Ramos (cell line): ENCODE data around the gene USP5.
"Not testable (repeated sequence)": the region's sequence is repeated elsewhere in the genome, so short reads cannot be mapped to it uniquely, and the experiment has no call there.

Experiments used
- in situ Hi-C: fragments of 300-500 bp; cut with MboI; formaldehyde crosslinking; loops from one replicate; pipeline ENCODE4 v1.14.3; 2022; ENCODE audit warnings: low sequenced_read_pairs; ENCODE audit not compliant: unreplicated experiment

Gene USP5

GRCh38 chr12:6860942-6861341, 9.0 kb downstream of the USP5 start:
- in situ Hi-C loops = no loop called here

DNA sequence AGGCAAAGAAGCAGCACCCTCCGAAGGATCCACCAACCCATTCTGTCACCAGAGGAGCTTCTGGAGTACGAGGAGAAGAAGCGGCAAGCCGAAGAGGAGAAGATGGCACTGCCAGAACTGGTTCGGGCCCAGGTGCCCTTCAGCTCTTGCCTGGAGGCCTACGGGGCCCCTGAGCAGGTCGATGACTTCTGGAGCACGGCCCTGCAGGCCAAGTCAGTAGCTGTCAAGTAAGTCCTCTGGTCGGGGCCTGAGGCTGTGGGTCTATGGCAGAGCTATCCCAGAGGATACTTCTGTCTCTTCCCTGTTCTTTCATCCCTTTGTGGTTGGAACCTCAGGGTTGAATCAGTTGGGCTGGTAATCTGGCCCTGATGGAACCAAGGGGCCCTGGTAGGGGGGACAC, 9.4 kb downstream of the USP5 start:
- in situ Hi-C loops = no loop called here

- in situ Hi-C loops = no loop called here
Measured at GRCh38 chr12:6863033-6863432, 11.1 kb downstream of the USP5 start.

DNA sequence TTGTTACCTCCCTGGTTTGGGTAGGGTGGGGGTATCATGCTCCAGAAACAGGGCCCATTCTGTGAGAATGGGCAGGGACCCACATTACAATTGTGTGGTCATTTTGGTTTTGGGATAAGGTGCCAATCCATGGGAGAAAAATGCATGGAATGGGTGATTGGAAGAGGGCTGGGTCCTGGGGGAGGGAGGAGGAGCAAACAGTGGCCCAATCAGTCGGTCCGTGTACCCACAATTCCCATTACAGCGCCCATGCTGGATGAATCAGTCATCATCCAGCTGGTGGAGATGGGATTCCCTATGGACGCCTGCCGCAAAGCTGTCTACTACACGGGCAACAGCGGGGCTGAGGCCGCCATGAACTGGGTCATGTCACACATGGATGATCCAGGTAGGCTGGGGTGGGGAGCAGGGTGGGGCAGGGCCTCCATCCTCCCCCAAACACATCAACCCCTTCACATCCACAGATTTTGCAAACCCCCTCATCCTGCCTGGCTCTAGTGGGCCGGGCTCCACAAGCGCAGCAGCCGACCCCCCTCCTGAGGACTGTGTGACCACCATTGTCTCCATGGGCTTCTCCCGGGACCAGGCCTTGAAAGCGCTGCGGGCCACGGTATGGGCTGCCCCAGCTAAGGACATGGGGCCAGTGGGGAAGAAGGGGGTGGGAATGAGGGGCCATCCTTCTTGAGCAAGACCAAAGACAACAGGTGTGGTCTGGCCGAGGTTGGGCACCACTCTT, 11.8 kb downstream of the USP5 start:
- in situ Hi-C loops = no loop called here

- in situ Hi-C loops = not testable (repeated sequence)
Measured at GRCh38 chr12:6865307-6865706, 13.4 kb downstream of the USP5 start.

- in situ Hi-C loops = no loop called here
Measured at GRCh38 chr12:6866163-6866919, 14.4 kb downstream of the USP5 start.

- in situ Hi-C loops = no loop called here
Measured at GRCh38 chr12:6866920-6867412, 15.0 kb downstream of the USP5 start.

DNA sequence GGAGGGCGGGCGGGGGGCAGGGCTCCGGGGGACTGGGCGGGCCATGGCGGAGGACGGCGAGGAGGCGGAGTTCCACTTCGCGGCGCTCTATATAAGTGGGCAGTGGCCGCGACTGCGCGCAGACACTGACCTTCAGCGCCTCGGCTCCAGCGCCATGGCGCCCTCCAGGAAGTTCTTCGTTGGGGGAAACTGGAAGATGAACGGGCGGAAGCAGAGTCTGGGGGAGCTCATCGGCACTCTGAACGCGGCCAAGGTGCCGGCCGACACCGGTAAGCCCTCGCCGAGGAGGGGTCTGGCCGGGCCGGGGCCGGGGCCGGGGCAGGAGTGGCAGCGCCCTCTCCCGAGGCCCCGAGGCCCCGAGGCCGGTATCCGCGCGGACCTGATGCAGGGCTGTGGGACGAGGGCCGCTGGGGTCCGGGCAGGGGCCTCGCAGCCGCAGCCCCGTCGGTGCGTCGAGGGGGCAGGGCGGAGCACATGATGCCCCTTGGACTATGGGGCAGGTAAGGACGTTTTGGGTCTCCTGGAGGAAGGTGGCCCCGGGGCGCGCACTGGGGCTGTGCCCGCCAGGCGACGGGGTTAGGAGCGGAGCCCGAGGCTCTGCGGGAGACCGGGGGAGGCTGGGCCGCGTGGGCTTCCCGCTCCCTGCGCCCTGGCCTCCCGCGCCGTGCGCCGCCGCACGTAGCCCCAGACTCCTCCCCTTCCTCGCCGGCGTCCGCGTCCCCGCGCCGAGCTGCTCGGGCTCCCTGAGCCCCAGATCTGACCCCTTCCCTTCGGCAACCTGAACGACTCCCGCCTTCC, 15.7 kb downstream of the USP5 start, which contains the start of gene TPI1:
Gene TPI1, plus strand, starts transcription at position 119 of the 798 bp plus-strand sequence. Its CDS starts 36 bp downstream, at position 155.
- in situ Hi-C loops = no loop called here

- in situ Hi-C loops = no loop called here
Measured at GRCh38 chr12:6868211-6869048, 16.5 kb downstream of the USP5 start.

GRCh38 chr12:6869049-6870021, 17.4 kb downstream of the USP5 start:
- in situ Hi-C loops = no loop called here

DNA sequence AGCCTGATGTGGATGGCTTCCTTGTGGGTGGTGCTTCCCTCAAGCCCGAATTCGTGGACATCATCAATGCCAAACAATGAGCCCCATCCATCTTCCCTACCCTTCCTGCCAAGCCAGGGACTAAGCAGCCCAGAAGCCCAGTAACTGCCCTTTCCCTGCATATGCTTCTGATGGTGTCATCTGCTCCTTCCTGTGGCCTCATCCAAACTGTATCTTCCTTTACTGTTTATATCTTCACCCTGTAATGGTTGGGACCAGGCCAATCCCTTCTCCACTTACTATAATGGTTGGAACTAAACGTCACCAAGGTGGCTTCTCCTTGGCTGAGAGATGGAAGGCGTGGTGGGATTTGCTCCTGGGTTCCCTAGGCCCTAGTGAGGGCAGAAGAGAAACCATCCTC, 18.4 kb downstream of the USP5 start:
- in situ Hi-C loops = not testable (repeated sequence)

DNA sequence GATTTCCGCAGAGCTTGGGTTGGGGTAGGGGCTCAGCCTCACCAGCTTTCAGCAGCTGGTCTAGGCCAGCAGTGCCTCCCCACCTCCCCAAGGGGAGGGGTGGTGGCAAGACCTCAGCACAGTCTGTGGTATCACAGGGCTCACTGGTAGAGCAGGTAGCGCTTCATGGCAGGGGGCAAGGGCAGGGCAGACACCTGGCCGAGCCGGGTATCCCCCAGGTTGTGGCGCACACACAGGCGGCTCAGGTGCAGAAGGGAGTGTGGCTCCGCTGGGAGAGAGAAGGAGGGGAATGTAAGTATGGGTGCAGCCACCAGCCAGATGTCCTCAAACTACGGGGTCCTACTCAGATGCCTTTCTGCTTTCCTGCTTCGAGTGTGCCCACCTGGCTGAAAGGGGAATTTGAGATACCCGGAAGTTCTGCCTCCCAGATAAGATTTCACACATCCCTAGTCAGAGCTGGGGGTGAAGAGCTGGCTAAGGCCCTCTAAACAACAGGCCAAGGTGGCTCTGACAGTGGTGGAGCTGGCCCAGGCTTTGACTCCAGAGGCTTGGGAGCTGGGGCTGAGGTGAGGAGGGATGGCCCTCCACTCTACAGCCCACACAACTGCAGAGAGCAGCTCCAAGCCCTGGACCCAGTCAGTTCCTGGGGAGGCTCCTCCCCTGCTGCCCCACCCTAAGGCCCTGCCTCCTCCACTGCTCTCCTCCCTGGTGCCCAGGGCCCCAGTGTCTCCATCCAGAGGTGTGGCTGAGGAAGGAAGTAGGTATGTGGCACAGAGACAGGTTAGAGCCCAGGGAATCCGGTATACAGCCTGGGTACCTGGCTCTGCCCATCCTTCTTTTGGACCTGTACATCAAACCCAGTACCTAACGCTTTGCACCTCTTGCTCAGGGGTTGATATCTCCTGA, 19.4 kb downstream of the USP5 start:
- in situ Hi-C loops = no loop called here

GRCh38 chr12:6872073-6873048, 20.4 kb downstream of the USP5 start:
- in situ Hi-C loops = no loop called here

DNA sequence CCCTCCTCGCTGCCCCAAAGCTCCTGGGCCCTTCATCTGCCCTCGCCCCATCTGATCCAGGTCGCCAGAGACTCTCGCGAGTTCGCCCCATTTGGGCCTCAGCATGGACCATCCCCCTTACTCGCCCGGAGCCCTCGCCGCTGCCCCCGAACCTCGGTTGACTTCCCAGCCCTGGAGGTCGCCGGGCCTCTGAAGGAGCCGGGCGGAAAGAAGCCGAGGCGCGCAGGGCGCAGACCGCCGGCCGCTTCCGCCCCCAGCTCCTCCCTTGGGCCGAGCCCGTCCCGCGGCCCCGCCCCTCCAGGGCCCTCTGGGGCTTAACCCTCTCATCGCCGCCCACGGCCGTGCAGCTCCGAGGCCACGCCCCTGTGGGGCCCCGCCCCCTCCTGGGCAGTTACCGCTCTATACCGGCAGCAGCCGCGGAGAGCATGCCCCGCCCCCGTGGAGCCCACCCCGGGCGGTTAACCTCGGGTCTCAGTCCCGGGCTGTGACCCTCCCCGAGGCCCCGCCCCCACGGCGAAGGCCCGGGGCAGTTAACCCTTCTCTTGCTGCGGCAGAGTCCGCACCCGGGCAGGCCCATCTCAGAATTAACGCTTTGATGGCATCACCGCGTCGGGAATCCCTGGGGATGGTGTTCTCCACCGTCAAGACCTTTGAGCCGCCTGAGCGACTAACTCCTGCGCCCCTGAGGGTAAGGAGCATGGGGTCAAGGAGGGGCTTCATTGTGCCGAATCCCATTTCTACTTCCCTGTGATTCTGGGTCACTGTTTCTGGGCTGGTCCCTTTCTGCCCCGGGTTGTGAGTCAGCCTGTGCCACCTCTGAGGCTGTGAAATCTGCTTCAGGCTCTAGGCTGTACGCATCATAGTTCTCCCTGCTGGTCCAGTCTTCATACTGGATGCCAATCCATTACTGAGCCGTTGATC, 21.4 kb downstream of the USP5 start, which contains the start of gene SPSB2:
Gene SPSB2, minus strand, starts transcription at position 210 of the 921 bp plus-strand sequence. CDS start 402 bp downstream, outside the sequence.
- in situ Hi-C loops = no loop called here

DNA sequence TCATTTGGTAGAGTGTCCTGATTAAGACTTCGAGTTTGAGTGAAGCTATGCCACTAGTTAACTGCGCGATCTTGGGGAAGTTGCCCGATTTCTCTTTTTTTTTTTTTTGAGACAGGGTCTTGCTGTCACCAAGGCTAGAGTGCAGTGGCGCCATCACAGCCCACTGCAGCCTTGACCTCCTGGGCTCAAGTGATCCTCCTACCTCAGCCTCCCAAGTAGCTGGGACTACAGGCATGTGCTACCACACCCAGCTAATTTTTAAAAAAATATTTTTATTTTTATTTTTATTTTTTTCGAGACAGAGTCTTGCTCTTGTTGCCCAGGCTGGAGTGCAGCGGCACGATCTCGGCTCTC, 22.0 kb downstream of the USP5 start:
- in situ Hi-C loops = not testable (repeated sequence)
